GM18526 (cell line): Measurements from ENCODE around the gene DUS1L.

Experiments
- POLR2A ChIP-seq: IDR thresholded peaks from 3 replicates; pipeline ENCODE4 v1.6.1; 2011; ENCODE audit not compliant: insufficient read length; ENCODE audit errors: extremely low read depth

DUS1L gene

DNA sequence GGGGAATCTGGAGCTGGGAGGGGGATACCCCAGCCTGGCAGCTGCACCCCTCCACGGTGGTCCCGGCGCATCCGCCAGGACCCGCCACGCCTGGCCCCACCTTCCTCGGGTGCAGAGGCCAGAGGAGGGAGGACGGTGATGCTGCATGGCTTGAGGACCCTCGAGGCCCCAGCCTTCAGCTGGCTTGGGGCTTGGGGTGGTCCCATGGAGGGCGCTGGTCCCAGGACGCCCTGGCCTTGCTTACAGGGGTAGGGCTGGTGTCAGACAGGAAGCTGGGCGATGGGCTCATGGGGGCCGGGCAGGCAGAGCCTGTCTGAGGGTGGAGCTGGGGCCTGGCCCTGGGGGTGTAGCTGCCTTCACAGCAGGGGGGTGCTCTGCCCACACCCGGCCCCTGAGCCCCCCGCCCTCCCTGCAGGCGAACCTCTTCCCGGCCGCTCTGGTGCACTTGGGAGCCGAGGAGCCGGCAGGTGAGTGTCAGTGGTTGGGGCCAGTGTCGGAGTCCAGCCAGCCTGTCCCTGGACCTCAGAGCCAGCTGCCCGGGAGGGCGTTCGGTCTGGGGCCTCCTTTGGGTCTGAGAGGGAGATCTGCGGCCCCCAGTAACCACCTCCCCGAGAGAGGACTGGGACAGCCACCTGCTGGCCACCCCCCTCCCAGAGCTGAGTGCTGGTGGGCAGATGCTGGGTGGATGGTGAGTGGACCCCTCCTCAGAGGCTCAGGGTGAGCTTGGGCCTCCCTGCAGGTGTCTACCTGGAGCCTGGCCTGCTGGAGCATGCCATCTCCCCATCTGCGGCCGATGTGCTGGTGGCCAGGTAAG, 49.3 kb downstream of the DUS1L start:
- TF ChIP-seq POLR2A, result no peak

DNA sequence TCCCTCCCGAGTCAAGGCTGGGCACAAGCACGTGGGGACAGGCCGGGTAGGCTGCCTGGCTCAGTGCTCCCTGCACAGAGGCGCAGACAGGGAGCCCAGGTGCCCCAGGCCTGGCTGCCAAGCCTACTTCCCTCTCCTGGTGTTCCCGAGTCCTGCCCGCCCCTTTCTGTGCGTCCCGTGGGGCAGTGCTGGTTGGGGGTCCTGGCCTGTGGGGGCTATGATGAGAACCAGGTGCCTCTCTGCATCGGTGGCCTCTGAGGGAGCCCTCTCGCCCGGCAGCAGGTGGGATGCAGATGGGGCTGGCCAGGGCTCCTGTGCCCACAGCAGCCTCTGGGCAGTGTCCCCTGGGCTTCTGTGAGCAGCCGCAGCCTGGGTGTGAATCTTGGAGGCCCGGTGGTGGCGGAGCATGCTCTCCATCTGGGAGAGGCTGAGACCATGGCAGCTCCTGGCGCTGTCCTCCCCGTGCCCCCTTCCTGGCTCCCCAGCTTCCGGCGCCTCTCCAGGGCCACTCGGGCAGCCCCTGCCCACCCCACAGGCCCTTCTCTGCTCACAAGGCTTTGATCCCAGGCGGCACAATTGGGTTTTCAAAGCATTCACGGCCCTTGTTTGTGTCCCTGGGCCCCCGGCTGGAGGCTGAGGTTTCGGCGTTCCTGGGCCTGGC, 50.2 kb downstream of the DUS1L start:
- TF ChIP-seq POLR2A, result no peak

DNA sequence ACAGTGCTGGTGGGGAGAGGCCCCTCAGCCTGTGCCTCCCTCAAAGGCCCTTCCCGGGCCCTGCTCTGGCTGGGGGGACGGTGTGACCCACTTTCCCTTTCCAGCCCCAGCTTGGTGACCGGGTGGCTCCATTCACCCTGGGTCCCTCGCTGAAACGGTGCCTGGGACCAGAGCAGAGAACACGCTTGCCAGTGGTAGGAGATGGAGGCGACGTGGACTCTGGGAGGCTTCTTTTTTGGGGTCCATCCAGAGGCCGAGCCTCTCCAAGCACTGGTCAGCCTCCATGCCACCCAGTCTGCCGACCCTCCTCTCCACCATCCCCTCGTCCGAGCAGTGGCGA, 50.7 kb downstream of the DUS1L start:
- no peak for TF ChIP-seq POLR2A

DNA sequence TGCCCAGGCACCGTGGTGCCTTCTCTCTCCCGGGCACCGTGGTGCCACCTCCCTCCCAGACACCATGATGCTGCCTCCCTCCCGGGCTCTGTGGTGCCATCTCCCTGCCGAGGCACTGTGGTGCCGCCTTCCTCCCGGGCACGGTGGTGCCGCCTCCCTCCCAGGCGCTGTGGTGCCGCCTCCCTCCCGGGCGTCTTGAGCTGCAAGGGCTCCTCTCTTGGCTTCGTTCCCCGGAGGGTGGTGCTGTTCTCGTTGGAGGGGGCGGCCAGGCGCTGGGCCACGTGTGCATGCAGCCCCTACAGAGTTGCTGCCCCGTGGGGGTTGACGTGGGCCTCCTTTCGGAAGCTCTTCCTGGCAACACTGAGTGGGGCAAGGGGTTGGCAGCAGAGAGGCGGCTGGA, 51.2 kb downstream of the DUS1L start:
- TF ChIP-seq POLR2A, result no peak

DNA sequence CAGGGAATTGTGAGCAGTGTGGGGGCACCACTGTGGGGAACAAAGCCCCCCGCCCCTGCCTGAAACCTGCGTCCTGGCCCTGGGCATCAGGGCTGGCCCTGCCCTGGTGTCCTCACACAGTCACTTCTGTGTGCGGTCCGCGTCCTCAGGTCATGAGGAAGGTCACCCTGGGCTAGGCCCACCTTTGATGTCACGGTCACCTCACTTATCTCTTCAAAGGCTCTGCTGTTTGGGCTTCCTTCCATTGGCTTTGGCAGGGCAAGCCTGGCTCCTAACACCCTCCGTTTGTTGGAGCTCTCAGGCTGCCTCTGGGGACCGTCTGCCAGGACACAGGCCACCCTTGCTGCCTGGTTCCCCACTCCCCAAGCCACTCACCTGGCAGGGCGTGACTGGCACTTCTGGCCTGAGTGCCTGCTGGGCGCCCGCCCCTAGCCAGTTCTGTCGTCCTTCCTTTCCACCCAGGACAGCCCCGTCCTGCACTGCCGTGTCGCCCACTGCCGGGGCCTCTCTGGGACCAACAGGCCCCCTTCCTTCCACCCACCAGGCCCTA, 51.8 kb downstream of the DUS1L start:
- no peak for TF ChIP-seq POLR2A

DNA sequence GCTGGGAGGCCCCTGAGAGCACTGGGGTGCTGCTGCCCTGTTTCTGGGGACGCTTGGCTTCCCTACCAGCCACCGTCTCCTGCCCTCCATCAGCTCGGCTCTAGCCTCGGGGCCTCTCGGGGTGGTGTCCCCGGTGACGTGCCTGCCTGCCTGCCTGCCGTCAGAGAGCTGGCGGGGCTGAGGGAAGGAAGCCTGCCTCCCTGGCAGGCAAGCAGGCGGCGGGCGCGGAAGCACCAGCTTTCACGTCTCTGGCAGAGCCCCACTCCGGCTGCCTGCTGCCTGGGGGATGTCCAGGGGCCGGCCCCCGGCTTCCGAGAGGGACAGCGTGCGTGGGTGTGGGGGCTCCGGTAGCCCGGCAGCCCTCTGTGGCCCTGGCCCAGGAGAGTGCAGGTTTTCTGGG, 52.3 kb downstream of the DUS1L start:
- no peak for TF ChIP-seq POLR2A

DNA sequence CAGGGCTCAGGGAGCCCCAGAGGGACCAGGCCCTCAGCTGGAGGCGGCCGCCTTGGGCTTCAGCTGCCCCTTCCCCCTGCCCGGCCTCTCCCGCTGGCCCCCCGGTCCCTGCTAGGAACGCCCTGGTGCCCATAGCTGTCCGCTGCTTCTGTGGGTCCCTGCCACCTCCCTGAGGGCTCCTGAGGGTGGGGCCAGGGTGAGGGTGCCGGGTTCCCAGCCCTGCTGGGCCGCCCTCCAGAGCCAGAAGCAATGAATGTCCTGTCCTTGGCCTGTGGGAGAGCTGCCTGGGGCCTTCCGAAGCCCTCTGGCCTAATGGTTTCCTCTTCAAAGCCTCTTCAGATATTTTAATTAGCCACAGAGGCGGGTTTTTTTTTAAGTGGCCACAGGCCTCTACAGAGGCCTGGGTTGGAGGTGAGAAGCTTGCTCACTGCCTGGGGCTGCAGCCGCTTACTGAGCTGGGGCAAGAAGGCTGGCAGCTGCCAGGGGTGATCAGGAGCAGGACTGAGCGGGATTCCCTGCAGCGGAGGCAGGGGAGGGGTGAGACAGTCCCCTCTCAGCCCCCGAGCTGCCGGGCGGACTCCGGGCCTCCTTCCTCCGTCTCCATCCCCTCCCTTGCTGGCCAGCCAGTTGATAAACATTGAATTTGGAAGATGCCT, 52.8 kb downstream of the DUS1L start:
- TF ChIP-seq POLR2A, result no peak

DNA sequence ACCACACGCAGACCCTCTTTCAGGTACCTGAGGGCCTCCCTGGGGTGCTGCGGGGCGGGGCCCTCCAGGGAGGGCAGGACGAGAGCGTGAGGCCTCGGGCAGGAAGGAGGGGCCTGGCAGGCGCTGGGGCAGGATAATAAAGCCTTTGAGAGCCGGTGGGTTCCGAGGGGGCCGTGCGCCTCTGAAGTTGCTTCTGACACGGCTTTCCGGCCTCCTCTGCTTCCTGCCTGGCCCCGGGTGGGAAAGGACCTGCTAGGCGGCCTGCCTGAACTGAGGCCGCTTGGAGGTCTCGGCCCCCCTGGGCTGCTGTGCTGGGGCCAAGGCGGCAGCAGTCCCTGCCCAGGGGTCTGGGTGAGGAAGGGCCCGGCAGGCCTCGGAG, 53.4 kb downstream of the DUS1L start:
- TF ChIP-seq POLR2A, result no peak

DNA sequence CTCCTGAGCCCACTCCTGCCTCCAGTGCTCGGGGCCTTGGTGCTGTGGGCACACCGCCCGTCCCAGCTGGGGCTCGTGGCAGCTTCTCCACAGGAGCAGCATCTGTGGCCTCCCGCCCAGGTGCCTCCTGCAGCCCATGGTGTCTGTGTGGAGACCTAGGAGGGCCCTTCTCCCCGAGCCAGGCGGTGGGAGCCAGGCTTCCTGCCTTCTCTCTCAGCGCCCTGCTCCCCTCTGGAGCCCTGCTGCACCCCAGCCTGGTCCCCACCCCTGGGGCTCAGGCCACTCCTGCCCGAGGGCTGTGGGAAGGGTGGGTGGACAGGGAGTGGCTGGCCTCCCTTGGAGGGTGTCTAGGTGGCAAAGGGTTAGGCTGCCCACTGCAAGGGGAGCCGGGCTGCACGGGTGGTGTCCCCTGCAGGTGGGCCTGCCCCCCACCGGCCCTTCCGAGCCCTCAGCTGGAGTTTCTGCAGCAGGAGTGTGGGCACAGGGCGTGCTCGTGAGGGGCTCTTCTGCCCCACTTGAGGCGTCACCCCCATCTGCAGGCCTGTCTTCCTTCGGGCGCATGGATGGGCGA, 53.9 kb downstream of the DUS1L start:
- TF ChIP-seq POLR2A, result no peak

DNA sequence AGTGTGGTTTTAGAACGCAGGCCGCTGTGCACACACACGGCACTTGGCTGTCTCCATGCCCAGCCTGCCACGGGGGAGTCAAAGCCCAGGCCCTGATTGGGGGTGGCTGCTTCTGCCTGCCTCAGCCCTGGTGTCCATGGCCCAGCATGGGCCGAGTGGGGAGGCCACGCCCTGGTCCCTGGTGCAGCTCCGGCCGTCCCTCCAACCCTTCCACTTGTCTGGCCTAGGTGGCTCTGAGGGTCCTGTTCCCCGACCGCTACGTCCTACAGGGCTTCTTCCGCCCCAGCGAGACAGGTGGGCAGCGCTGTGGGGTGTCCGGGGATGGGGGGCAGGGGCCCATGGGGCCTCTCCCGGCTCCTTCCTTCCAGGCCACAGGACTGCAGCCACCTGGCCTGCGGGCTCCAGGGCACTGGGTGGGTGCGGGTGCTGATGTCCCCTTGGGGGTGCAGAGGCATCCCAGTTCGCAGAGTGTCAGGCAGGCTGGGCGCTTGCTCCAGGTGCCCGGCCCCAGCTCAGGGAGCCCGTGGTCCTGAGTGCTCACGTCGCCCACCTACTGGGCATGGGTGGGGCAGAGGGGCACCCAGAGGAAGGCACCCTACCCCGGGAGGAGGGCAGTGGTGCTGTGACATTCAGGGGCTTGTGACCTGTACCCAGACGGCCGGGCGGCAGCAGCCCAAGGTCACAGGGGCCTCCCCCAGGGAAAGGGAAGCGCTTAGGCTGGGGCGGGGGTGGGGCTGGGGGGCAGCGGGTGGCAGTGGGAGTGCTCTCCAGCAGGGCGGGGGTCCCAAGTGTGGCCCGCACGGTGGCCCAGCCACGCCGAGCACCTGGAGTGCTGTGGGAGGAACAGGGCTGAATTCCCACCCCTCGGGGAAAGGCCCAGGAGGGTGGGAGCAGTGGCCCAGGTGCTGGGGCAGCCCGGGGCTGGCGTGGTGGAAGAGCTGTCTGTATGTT, 54.8 kb downstream of the DUS1L start:
- TF ChIP-seq POLR2A, result no peak

DNA sequence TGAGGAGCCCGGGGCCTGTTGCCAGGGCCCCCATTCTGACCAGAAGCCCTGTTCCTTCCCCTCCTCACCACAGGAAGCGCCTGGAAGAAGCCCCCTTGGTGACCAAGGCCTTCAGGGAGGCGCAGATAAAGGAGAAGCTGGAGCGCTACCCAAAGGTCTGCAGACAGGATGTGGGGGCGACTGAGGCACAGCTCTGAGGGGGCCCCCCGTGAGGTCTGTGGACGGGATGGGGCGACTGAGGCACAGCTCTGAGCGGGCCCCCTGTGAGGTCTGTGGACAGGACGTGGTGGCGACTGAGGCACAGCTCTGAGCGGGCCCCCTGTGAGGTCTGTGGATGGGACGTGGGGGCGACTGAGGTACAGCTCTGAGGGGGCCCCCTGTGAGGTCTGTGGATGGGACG, 56.2 kb downstream of the DUS1L start:
- TF ChIP-seq POLR2A, result no peak

DNA sequence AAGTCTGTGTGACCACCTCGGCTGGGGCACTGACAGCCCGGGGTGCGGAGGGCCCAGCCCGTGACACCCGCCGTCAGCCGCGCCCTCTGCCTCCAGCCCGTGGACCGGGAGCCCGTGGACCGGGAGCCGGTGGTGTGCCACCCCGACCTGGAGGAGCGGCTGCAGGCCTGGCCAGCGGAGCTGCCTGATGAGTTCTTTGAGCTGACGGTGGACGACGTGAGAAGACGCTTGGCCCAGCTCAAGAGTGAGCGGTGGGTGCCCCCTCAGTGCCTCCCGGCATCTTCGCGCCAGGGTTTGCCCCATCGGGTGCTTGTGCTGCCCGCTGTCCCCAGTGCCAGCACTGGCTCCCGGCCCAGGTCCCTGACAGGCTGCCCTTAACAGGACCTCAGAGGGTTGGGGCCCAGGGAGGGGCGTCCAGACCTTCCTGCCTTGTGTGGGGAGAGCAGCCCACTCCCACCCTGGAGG, 56.6 kb downstream of the DUS1L start:
- no peak for TF ChIP-seq POLR2A

DNA sequence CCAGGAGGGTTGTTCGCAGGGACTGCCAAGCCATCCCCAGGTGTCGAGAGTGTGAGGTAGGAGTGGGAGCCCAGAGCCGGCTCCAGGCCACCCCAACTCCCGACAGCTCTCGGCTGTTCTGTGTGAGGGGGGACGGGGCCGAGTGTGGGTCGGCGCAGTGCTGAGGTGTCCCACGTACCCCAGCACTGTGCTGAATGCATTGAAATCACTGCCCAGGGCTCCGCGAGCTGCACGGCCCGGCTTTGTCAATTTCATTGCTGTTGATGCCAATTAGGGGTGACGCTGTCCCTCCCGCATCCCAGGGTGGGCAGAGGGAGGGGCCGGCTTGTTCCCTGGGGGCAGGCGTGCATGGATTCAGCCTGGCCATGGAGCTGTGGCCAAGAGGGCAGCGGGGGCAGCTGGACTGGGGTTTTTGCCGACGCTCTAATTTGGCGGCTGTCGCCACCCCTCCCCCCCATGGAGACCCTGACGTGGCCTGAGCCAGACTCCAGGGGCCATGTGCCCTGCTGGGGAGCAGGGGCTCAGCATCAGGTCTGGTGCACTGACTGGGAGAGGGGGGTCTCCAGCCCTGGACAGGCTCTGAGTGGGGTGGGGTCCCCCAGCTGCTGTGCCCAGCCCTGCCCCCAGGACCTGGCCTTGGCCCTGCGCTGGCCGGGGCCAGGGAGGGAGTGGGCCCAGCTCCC, 57.2 kb downstream of the DUS1L start:
- no peak for TF ChIP-seq POLR2A
